GM21423 (cell line): Measurements from ENCODE around the gene JAML.

Source experiments
- ATAC-seq: cut with Tn5 transposase; IDR thresholded peaks from one replicate; pipeline ENCODE4 v1.9.1; 2021; ENCODE audit warnings: mild to moderate bottlenecking, moderate library complexity; ENCODE audit not compliant: unreplicated experiment

JAML gene

DNA sequence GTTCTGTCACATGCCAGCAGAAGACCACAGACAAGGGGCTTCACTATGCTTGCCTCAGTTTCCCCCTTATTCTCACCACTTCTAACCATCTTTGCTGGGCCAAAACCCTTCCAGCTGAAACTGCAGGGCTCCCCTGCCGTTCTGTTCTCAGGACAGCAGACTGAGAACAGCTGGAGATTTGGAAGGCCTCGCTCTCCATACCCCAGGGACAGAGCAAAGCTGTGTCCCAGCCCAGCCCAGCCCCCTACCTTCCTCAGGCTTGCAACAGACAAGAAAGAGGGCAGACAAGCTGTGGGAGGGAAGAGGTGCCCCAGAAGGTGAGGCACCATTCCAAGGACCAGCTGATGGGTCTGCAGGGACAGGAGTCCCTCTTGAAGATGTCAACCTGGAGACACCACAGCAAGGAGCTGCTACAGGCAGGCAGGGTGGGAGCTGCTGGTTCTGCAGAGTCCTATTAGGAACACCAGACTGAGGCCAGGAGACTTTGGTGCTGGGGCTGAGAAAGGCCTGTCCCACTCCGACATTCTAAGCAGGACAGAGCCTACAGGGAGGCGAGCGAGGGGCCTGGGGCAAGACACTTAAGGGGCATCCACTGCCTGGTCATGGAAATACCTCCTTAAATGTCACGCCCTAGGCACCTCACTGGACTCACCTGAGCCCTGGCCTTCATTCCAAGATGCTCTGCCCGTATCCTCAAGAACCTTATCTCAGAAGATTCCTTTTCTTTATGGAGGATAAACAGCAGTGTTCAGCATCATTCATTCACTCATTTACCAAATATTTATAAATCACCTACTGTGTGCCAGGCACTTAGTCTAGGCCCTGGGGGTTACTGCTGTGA lies 55.3 kb downstream of the JAML start:
- ATAC-seq = no peak

DNA sequence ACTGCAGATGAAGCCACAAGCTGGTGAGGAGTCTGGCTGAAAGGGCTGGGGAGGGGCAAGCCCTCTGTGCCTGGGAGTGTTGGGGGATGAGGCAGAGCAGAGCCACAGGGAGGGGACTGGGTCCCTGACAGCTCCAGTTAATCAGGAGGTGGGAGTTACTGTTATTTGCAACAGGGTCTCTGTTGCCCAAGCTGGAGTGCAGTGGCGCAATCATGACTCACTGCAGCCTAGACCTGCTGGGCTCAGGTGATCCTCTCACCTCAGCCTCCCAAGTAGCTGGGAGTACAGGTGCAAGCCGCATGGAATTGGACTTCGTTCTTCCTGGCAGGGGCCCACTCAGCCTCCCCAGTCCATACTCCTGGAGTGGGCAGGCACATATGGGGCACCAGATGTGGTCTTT lies 56.1 kb downstream of the JAML start:
- no peak for ATAC-seq

DNA sequence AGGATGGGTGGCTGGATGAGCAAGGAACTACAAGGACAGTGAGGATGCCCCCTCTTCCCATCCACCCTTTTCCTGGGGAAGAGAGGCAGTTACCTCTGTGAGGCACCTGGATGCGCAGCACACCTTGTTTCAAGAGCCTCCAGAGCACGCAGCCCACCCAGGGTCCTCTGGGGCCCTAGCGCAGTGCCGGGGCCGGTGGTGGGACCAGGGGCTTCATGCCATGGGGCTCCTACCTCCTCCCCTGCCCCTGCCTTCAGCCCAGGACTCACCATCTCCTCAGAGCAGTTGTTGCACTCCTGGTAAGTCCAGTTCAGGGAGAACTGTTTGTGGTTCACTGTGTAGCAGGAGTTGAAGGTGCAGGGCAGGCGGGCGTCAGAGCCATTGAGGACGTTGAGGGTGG lies 56.5 kb downstream of the JAML start:
- ATAC-seq = no peak

DNA sequence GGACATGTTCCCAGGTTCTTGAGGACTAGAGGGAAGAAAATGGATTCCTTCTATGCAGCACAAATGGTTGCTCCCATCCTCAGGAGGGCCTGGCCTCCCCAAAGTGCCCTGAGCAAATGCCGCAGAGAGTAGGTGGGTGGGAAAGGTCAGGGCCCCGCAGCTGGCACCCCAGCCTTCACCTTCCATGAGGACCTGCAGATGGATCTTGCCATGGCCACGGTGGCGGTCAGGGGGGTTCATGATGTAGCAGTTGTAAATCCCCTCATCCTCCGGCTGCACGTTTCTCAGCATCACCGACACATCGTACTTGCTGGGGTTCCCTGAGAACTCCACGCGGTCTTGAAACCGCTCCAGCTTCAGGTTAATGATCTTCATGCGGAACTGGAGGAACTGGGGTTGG lies 56.9 kb downstream of the JAML start:
- no peak for ATAC-seq

DNA sequence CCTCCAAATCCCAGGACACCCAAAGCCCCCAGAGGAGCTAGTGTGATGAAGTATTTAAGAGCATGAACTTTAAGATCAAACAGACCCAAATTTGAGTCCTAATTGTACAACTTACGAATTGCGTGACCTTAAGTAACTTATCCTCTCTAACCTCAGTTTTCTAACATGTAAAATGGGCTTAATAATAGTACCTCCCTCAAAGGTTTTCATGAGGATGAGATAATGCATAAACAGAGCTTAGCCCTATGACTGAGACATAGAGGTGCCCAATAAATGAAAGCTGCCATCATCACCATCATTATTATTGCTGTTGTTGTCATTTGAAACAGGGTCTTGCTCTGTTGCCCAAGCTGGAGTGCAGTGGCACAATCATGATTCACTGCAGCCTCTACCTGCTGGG lies 57.6 kb downstream of the JAML start:
- ATAC-seq = no peak

DNA sequence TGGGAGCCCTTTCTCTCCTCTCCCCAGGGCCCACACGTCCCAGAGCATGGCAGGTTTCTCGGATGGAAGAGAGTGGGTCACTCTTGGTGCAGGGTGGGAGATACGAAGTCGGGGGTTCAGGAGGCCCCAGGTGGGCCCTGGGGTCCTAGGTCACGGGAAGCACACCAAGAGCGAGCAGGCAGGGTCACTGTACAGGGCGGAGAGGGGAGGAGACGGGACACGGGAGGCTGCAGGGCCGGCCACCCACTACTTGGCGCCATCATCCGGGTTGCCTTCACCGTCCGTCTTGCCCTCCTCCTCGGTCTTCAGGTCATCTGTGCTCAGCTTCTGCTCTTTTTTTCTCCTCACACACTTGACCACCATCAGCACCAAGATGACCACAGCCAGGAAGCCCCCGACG lies 58.2 kb downstream of the JAML start:
- no peak for ATAC-seq

DNA sequence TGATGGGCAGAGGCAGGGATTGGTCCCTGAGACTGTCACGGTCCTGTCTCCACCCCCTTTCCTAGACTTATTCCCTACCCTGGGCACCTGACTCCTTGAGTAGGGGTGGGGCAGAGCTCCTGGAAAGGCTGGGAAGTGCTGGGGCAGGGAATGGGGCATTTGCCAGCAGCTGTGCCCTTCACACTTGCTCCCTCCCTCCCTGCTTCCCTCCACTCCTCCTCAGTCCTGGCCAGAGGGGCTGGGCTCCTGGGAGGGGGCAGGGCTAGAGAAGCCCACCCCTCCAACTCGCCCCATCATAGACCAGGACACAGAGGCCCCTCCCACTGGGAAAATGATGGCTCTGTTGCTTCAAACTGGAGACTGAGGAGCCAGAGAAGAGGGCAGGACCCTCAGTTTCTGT lies 59.9 kb downstream of the JAML start:
- no peak for ATAC-seq

DNA sequence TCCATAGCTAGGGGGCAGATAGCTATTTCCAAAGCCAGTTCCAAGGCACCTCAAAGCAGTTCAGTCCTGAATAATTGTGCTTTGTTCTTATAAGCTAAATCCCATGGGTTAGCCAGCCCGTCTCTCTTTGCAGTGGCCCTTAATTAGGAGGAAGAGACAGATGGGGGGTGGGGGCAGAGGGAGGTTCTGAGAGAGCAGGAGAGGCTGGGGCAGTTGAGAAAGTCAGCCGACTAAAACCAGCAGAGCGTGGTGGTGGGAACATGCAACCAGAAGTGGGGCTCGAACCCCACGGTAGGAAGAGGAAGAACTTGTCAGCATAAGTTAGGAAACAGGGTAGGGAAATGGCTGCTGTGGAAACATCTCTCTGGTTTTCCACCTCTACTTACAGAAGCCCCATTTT lies 61.3 kb downstream of the JAML start:
- no peak for ATAC-seq

DNA sequence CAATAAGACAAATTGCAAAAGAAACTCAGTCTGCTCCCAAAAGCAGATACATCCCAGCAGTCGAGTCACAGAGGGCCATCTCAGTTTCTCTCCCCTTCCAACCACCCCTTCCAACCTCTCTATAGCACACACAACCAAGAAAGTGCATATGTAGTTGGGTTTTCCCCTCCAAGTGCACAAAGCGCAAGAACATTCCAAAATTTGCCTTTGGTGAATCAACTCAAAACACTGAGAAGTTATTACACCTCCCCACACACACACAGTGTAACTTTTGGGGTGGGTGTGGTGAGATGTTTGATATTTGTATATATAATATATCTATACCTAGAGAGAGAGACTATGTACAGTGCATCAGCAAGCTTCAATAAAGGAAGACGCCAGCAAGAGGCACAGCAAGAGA lies 62.0 kb downstream of the JAML start:
- no peak for ATAC-seq

DNA sequence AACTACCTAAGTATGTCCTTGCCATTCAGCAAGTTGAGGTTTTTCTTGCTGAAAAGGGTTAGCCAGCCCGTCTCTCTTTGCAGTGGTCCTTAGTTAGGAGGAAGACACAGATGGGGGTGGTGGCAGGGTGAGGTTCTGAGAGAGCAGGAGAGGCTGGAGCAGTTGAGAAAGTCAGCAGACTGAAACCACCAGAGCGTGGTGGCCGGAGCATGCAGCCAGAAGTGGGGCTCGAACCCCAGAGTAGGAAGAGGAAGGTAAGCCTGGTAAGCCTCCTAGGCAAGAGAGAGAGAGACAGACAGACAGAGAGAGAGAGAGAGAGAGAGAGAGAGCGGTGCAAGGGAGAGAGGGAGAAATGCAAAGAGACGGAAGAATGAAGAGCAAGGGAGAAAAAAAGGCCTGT lies 63.0 kb downstream of the JAML start:
- ATAC-seq = no peak

DNA sequence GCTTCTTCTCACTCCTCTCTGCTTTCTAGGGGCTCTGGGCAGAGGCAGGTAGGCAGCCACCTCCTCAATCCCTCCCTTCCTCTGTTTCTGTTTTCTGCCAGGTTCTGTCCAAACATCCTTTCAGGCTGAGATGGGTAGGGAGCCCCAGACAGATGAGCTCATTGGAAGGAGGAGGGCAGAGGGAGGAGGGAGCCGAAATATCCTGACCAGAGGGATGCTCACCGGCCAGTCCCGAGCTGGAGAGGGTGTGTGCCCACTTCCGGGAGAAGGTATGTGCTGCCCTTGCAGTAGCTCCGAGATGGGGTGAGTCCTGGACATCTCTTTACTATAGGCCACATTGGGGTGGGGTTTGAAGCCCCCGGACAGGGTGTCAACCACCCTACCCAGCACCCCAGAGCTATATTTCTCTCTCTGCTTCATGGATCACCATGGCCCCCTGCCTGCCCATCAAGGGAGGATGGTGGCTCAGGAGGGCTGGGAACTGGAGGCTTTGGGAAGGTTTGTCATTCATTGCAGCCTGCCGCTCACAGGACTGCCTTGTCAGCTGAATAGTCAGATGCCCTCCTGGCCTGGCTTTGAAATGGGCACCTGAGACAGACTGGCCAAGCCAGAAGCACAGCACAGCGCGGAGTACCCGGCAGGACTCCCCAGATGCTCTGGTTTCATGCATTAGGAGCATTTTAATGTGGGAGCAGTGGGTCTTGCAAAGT lies 67.5 kb downstream of the JAML start:
- no peak for ATAC-seq

DNA sequence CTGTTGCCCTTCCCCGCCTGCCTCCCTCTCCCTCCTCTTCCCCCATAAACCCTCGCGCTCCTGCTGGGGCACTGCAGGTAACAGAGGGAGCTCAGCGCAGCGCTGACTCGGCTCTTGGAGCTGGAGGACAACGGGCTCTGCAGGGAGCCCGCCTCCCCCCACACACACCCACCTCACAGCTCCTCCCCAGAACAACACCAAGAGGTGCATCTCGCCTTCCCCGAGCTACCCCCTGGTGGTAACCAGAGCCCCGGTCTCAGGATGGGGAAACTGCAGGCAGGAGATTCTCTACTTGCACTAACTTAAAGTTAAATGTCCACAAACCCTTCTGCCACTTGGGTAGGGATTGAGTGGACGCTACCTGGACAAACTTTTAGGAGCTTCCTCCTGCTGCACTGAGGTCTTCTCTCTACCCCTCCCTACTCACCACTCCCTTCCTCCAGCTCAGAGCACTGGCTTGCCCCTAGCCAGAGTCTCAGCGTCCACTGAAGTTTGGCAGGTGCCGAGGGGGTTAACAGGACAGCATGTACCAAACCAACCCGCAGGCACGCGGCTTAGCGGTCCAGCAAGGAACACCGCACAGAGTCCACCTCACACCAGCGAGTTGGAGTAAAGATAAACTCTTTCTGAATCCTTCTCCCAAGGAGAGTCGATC lies 68.2 kb downstream of the JAML start:
- no peak for ATAC-seq

DNA sequence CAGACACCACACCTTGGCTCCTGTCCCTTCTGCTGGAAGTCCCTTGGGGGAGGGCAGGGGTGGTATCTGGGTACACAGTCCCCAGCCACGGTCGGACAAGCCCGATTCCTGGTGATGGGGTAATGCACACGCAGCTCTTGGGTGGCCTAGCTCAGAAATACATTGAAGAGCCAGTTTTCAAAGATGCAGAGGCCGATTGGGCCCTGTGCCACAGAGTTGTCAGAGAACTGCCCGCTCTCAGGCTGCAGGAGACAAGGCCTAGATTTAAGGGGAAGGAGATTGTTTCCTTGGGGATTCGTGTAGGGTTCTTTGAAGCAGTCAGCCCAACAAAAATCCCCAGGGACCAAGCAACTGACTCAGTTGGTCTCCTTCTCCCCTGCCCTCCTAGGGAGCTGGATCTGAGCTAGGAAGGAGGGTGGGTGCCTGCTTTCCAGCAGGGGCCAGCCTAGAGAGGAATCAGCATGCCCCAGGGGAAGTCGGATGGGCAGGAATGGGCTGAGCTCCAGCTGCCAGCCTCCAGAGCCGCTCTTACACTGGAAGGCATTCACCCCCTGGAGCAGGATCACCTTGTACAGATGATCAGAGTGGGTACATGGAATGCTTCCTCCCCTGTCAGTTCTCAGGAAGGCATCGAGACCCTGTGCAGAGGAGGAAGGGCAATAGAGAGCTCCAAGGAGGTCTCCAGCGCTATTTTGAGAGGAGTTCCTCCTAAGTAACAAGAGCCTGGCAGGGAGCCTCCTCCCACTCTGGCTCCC lies 68.9 kb downstream of the JAML start:
- no peak for ATAC-seq

DNA sequence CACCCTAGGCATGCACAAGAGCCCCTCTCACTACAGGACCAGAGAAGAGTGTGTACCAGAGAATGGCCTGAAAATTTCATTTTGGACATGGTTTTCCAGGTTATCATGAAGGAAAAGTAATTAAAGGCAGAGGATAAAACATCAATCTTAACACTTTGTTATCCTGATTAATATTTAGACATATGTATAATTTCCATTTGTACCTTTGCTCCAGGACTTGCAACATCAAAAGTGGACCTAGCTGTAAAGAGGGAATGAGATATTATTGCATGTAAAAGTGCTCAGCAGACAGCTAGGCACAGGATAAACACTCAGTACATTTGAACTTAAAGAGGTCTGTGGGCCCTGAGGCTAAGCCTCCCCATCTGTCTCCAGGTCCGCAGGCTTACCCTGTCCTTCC lies 70.2 kb downstream of the JAML start:
- no peak for ATAC-seq

DNA sequence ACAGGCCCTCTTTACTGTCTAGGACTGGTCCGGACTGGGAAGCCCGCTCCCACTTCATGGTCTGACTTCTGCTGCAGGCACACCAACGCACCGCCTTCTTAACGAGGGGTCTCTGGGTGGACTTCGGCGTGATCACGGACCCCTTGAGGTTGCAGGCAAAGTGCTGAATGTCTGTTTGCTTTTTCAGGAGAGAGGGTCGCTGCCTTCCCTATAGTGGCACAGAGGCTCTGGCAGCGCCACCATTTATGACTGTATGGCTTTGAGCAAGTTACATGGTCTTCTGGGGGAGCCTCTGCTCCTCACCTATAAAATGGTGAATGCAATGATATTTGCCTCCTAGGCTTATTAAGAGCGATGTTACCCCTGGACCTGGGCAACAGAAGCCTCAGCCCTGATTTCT lies 70.8 kb downstream of the JAML start:
- no peak for ATAC-seq

DNA sequence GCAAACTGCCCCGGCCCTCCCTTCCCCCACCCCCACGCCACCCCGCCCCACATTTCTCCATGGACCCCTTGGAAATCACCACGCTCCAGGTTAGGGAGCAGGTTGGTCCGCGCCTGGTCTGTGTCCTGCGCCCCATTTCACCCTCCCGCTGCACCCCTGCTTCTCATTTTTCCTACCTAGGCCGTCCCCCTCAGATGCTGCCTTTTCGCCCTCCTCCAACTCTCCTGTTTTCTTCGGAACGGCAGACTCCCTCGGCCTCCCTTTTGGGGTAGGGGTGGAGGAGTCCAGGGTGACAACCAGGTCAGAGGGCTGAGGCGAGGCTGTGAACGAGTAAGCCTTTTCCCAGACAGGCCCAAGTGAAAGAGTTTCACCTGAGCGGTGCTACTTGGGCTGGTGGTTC lies 71.3 kb downstream of the JAML start:
- no peak for ATAC-seq

DNA sequence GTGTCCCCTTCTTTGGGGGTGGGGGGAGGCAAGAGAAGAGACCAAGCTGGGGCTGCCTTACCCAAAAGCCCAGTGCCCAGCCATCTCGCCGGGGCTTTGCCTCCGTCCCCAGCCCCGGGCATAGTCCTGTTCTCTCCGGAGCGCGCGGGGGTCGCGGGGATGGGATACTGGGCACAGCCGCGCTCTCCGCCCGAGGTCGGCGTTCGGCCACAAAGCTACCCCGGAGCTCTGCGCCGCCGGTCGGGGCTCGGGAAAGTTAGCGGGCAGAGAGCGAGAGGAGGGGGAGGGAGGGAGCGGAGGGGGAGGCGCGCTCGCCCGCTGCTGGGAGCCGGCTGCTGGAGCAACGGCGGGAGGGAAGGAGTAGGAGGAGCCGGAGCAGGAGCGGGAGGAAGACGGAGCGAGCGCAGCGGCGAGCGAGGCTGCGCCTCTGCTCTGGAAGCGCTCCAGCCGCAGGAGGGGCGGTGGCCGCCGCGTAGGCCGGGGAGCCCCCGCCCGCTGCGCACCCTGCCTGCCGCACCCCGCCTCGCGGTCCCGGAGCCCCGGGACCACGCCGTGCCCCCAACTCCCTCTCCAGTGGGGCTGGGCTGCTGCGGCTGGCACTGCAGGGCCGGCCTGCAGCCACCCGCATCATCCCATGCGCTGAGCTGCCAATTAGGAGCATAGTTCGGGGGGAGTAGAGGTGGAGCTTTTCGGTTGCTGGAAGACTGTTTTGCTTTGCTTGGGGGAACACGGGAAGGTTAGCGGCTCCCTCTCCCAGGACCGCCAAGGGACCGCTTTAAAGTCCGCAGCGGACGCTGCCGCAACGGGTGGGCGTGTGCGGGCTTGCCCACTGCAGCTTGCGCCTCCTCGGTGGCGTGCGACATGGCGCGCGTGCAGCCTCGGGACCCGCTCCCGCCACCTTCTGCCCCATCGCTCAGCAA lies 72.0 kb downstream of the JAML start, which contains the start of gene SCN4B:
Gene SCN4B (minus strand): TSS at position 272 of the 920 bp plus-strand sequence. CDS start 150 bp downstream, at position 122.
- no peak for ATAC-seq

DNA sequence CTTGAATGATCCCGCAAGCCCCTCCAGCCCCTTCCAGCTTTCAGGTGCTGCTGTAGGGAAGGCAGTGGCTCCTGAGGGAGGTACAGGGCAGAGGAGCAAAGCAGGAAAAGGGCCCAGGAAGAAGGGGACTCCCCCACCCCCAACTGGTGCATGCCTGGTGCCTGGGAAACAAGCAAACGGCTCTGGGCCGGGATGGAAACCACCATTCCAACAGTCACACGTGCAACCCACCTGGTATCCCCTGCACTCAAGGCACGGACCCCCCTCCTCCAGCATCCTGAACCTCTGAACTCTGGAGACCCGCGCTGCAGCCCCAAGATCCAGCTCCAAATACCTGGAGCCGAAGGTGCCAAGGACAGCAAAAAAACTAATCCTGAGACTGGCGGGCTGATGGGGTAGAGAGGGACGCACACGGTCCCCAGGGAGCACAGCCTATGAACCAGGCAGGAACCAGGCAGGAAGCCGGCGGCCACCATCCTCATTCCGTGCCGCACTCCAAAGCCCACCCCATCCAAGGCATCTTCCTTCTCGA lies 72.7 kb downstream of the JAML start:
- no peak for ATAC-seq

DNA sequence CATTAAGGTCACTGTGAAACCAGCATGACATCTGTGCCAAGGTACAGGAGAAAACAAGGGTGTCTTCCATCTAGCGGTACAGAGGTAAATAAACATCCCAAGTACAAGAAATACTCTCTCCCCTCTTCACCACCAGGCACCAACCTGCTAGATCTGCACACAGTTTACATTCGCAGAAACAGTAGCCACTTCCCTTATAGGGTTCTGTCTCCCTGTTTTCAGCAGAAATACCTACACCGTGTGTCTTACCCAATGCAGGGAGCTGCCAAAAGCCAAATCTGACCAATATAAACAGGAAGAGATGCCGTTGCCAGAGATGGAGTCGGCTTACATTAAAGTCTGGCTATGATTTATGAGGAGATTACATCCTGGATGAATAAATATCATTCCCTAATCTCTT lies 73.4 kb downstream of the JAML start:
- no peak for ATAC-seq

DNA sequence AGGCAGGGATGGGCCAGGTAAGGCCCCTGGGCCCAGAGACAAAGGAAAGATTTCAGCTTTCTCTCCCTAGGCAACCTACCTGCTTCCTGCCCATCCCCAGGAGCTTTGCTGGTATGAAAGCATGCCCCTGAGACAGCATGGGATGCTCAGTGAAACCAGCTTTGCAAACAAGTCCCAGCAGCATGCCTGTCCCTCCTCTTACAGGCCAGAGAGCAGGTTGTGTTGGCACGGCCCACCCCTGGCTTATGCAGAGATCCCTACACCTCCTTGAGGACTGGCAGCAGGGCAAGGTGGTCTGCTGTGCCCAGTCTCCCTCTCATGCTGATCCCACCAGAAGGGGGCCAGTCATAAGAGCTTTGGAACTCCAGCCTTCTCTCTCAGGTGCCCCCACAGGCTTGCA lies 75.3 kb downstream of the JAML start:
- ATAC-seq = no peak
